ENCODE data around the gene MMP14. TPM values are rescaled to one million over a fixed set of nuclear protein-coding genes. Genes with fewer than 3 reads are reported as not detected.

MMP14 gene
- total and polyA plus RNA-seq, 7 donors = 21.0 to 140 (median 86.6) TPM

DNA sequence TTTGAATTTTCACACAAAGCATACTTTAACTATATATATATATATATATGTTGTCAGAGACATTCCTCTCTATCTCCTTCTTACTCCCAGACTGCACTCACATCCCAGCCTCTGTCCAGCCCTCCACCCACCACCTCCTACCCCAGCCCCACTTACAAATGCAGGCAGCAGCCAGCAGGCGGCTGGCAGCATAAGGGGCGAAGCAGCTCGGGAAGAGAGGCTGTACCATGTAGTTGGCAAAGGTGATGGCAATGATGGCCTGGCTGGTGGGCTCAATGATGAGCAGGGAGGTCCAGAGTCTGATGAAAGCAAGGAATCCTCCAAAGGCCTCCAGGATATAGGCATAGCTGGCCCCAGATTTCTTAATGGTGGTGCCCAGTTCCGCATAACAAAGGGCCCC, 23.6 kb upstream of the MMP14 start:
- Histone ChIP-seq H3K27ac (no peak overlapping the region), H3K9me3 (no peaks in the 10 kb centered on the region), H3K4me1 (no peaks in the 10 kb centered on the region), H3K36me3 (no peaks in the 10 kb centered on the region), H3K4me3 (no peak overlapping the region), H3K27me3 (no peaks in the 10 kb centered on the region)
- WGBS, 2 donors = 91 to 92% methylated on average over 4 of the region's 4 CpGs
- intact Hi-C loops (cut with DNase I) = no loop called here
- TF ChIP-seq POLR2A (IDR thresholded peaks at IDR 0.05) (no peak), EP300 (IDR thresholded peaks at IDR 0.05) (no peak), POLR2AphosphoS5 (IDR thresholded peaks at IDR 0.05) (no peak)
- TF ChIP-seq, protein P1, sequence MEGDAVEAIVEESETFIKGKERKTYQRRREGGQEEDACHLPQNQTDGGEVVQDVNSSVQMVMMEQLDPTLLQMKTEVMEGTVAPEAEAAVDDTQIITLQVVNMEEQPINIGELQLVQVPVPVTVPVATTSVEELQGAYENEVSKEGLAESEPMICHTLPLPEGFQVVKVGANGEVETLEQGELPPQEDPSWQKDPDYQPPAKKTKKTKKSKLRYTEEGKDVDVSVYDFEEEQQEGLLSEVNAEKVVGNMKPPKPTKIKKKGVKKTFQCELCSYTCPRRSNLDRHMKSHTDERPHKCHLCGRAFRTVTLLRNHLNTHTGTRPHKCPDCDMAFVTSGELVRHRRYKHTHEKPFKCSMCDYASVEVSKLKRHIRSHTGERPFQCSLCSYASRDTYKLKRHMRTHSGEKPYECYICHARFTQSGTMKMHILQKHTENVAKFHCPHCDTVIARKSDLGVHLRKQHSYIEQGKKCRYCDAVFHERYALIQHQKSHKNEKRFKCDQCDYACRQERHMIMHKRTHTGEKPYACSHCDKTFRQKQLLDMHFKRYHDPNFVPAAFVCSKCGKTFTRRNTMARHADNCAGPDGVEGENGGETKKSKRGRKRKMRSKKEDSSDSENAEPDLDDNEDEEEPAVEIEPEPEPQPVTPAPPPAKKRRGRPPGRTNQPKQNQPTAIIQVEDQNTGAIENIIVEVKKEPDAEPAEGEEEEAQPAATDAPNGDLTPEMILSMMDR (IDR thresholded peaks at IDR 0.05) = no peak
- no peak for DNase-seq

GRCh38 chr14:22813145-22813544, 23.2 kb upstream of the MMP14 start:
- Histone ChIP-seq H3K36me3 (no peaks in the 10 kb centered on the region), H3K4me1 (no peaks in the 10 kb centered on the region), H3K4me3 (no peak overlapping the region), H3K27me3 (no peaks in the 10 kb centered on the region), H3K9me3 (no peaks in the 10 kb centered on the region), H3K27ac (no peak overlapping the region)
- no peak for DNase-seq
- WGBS, 2 donors = 86 to 88% methylated on average over 9 of the region's 9 CpGs
- no peak for TF ChIP-seq POLR2A (IDR thresholded peaks at IDR 0.05)
- TF ChIP-seq, protein P1 (IDR thresholded peaks at IDR 0.05) = no peak
- TF ChIP-seq POLR2AphosphoS5 (IDR thresholded peaks at IDR 0.05) = no peak
- no peak for TF ChIP-seq EP300 (IDR thresholded peaks at IDR 0.05)
- intact Hi-C loops (cut with DNase I) = no loop called here

GRCh38 chr14:22814373-22814772, 22.0 kb upstream of the MMP14 start:
- peak overlapping the region in 1 of 4 donors; percentile 31 for H3K4me3 ChIP-seq
- no peaks in the 10 kb centered on the region for H3K9me3 ChIP-seq
- intact Hi-C loops (cut with DNase I) = no loop called here
- no peaks in the 10 kb centered on the region for H3K27me3 ChIP-seq
- H3K27ac ChIP-seq = no peak overlapping the region
- no peak for TF ChIP-seq POLR2A (IDR thresholded peaks at IDR 0.05)
- no peak for TF ChIP-seq EP300 (IDR thresholded peaks at IDR 0.05)
- no peak for TF ChIP-seq POLR2AphosphoS5 (IDR thresholded peaks at IDR 0.05)
- TF ChIP-seq, protein P1 (IDR thresholded peaks at IDR 0.05) = no peak
- no peaks in the 10 kb centered on the region for H3K36me3 ChIP-seq
- WGBS, 2 donors = 81 to 86% methylated on average over 7 of the region's 7 CpGs
- peaks cover 0 to 5% (median 5%) of the 10 kb centered on the region in 4 donors for H3K4me1 ChIP-seq
- no peak for DNase-seq

DNA sequence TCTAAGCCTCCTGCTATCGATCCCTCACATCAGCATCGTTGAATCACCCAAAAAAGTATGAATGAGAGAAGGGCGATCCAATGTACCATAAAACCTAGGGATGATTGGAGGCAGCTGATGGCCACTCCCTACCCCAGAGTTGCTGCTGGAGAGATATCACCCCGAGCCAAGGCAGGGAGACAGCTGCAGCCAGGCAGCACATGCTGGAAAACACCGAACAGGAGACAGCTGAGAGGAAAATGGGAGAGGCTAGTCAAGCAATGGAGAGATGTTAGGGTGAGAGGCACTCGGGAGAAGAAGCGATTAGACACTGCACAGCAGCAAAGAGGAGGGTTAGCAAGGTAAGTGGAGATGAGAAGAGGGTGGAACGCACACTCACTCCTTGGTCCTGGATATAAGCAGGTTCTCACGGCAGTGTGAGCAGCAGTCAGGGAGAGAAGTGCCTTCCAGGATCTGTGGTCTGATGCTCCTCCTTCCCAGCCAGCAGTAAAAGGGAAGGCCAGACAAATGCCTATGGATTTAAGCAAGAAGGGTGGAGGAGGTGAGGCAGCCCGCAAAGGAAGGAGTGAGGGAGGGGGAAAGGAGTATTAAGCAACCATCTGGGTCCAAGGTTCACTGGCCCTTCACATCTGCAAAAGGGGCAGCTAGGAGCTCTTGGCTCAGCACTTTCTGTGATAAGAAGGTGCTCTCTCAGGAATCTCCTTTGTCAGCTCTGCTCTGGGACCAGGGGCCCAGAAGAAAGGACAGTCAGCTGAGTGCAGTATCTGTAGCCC, 21.3 kb upstream of the MMP14 start, which contains the start of gene SLC7A7:
TSS of gene SLC7A7 (minus strand) at position 495 of the 773 bp plus-strand sequence. CDS start 2,037 bp downstream, outside the sequence.
- H3K27me3 ChIP-seq = no peaks in the 10 kb centered on the region
- H3K9me3 ChIP-seq = no peaks in the 10 kb centered on the region
- no peaks in the 10 kb centered on the region for H3K36me3 ChIP-seq
- peak within 1 kb of the TSS in 2 of 4 donors; percentile 26 to 40 for H3K27ac ChIP-seq
- 14 to 55% methylated on average over 10 of the region's 10 CpGs for WGBS, 2 donors
- H3K4me3 ChIP-seq = peak within 1 kb of the TSS in 2 of 4 donors; percentile 16 to 31
- no peak for DNase-seq
- peaks cover 0 to 12% (median 12%) of the 10 kb centered on the region in 4 donors for H3K4me1 ChIP-seq
- TF ChIP-seq POLR2AphosphoS5 (IDR thresholded peaks at IDR 0.05) = no peak
- TF ChIP-seq EP300 (IDR thresholded peaks at IDR 0.05) = no peak
- TF ChIP-seq, protein P1 (IDR thresholded peaks at IDR 0.05) = no peak
- TF ChIP-seq POLR2A (IDR thresholded peaks at IDR 0.05) = no peak
- intact Hi-C loops (cut with DNase I) = no loop called here

Data from sigmoid colon (tissue), 7 donors.